Amygdala (tissue), 56 donors: ENCODE measurements around the gene POLR1A.

Experiments used
- DNase-seq, 56 donors: peaks; one replicate each; lab custom pipeline; 2025; lab: John Stamatoyannopoulos, UW

POLR1A gene

GRCh38 chr2:86039963-86040655, 65.6 kb downstream of the POLR1A start:
- DNase-seq = no peak

GRCh38 chr2:86039178-86039962, 66.3 kb downstream of the POLR1A start:
- no peak for DNase-seq

GRCh38 chr2:86038291-86039081, 67.2 kb downstream of the POLR1A start:
- DNase-seq = no peak

- DNase-seq = no peak
Observed at GRCh38 chr2:86037795-86038192, 67.9 kb downstream of the POLR1A start.

- no peak for DNase-seq
Observed at GRCh38 chr2:86037141-86037794, 68.4 kb downstream of the POLR1A start.

- peak in 2 of 56 donors; percentile 39 to 40 for DNase-seq
Observed at GRCh38 chr2:86036669-86037138, 69.0 kb downstream of the POLR1A start.

GRCh38 chr2:86035883-86036668, 69.6 kb downstream of the POLR1A start:
- peak in 44 of 56 donors; percentile 28 to 80 (median 57) for DNase-seq

- peak in 6 of 56 donors; percentile 22 to 40 (median 36) for DNase-seq
Observed at GRCh38 chr2:86035376-86035882, 70.3 kb downstream of the POLR1A start.

- DNase-seq = no peak
Observed at GRCh38 chr2:86033751-86034692, 71.7 kb downstream of the POLR1A start.

GRCh38 chr2:86032861-86033595, 72.7 kb downstream of the POLR1A start:
- no peak for DNase-seq

- DNase-seq = no peak
Observed at GRCh38 chr2:86031606-86032005, 74.1 kb downstream of the POLR1A start.

- no peak for DNase-seq
Observed at GRCh38 chr2:86031151-86031550, 74.5 kb downstream of the POLR1A start.

- DNase-seq = no peak
Observed at GRCh38 chr2:86029873-86030272, 75.8 kb downstream of the POLR1A start.

GRCh38 chr2:86028766-86029381, 76.8 kb downstream of the POLR1A start:
- peak in 5 of 56 donors; percentile 22 to 32 (median 30) for DNase-seq

- DNase-seq = no peak
Observed at GRCh38 chr2:86027922-86028765, 77.5 kb downstream of the POLR1A start.
